GM04503 (cell line): ENCODE results near the gene ABCB4.

Experiments used
- DNase-seq: peaks from one replicate; pipeline ENCODE4 v3.0.0-alpha.2; 2012; ENCODE audit warnings: low read depth

Gene ABCB4

GRCh38 chr7:87475359-87476178, at the start of gene ABCB4:
Gene ABCB4, minus strand, starts transcription at chr7:87475680. Its CDS starts 215 bp downstream, at chr7:87475465.
- no peak for DNase-seq

- no peak for DNase-seq
Observed at GRCh38 chr7:87518735-87519134, 43.3 kb upstream of the ABCB4 start.

GRCh38 chr7:87517891-87518290, 42.4 kb upstream of the ABCB4 start:
- no peak for DNase-seq

GRCh38 chr7:87517136-87517815, 41.8 kb upstream of the ABCB4 start:
- no peak for DNase-seq

- DNase-seq = no peak
Observed at GRCh38 chr7:87513735-87514335, 38.4 kb upstream of the ABCB4 start.

GRCh38 chr7:87512906-87513305, 37.4 kb upstream of the ABCB4 start:
- no peak for DNase-seq

- DNase-seq = no peak
Observed at GRCh38 chr7:87511510-87511909, 36.0 kb upstream of the ABCB4 start.

GRCh38 chr7:87510411-87510875, 35.0 kb upstream of the ABCB4 start:
- no peak for DNase-seq

GRCh38 chr7:87507446-87507845, 32.0 kb upstream of the ABCB4 start:
- no peak for DNase-seq

- DNase-seq = no peak
Observed at GRCh38 chr7:87506246-87507180, 31.0 kb upstream of the ABCB4 start.

- no peak for DNase-seq
Observed at GRCh38 chr7:87505557-87506245, 30.2 kb upstream of the ABCB4 start.

- no peak for DNase-seq
Observed at GRCh38 chr7:87505122-87505521, 29.6 kb upstream of the ABCB4 start.

- no peak for DNase-seq
Observed at GRCh38 chr7:87499494-87499893, 24.0 kb upstream of the ABCB4 start.

GRCh38 chr7:87498893-87499292, 23.4 kb upstream of the ABCB4 start:
- DNase-seq = no peak

- DNase-seq = no peak
Observed at GRCh38 chr7:87497482-87497881, 22.0 kb upstream of the ABCB4 start.

- no peak for DNase-seq
Observed at GRCh38 chr7:87495366-87495765, 19.9 kb upstream of the ABCB4 start.

GRCh38 chr7:87494454-87494853, 19.0 kb upstream of the ABCB4 start:
- DNase-seq = no peak

- DNase-seq = no peak
Observed at GRCh38 chr7:87483131-87483530, 7.7 kb upstream of the ABCB4 start.

GRCh38 chr7:87482115-87482514, 6.6 kb upstream of the ABCB4 start:
- no peak for DNase-seq

- DNase-seq = no peak
Observed at GRCh38 chr7:87480386-87480785, 4.9 kb upstream of the ABCB4 start.

GRCh38 chr7:87479951-87480350, 4.5 kb upstream of the ABCB4 start:
- no peak for DNase-seq
